GM18909 (cell line): ENCODE results near the gene TSGA10IP.

Experiments used
- ATAC-seq: cut with Tn5 transposase; IDR thresholded peaks from one replicate; pipeline ENCODE4 v1.9.1; 2021; ENCODE audit warnings: mild to moderate bottlenecking; ENCODE audit not compliant: unreplicated experiment, poor library complexity

Gene TSGA10IP

GRCh38 chr11:66003291-66003690 is 58.0 kb downstream of the TSGA10IP start:
- ATAC-seq = no peak

- ATAC-seq = no peak
Measured at GRCh38 chr11:66004186-66004585, 58.9 kb downstream of the TSGA10IP start.

GRCh38 chr11:66006134-66006890 is 61.0 kb downstream of the TSGA10IP start:
- ATAC-seq = no peak

GRCh38 chr11:66006891-66007176 is 61.6 kb downstream of the TSGA10IP start:
- no peak for ATAC-seq

- no peak for ATAC-seq
Measured at GRCh38 chr11:66007201-66007634, 61.9 kb downstream of the TSGA10IP start.

GRCh38 chr11:66008095-66008467 is 62.8 kb downstream of the TSGA10IP start:
- no peak for ATAC-seq

- ATAC-seq = no peak
Measured at GRCh38 chr11:66008468-66009101, 63.3 kb downstream of the TSGA10IP start.
